Cardiac fibroblast (primary cell): ENCODE measurements around the gene IPO4.
A peak's percentile ranks its signal among the peaks of the same experiment; 100 is the strongest.

ENCODE experiments used
- DNase-seq, 2 donors: peaks; one replicate each; pipeline versions ENCODE4 v3.0.0 to v3.0.0-alpha.2; 2010; ENCODE audit warnings: low read depth in 2 of 2
- H3K4me3 ChIP-seq, 2 donors: replicated peaks in 1 of 2; 1 replicate in 1 of 2; 2 replicates in 1 of 2; pipeline ENCODE4 v1.5.1; 2011; ENCODE audit warnings: low read depth in 2 of 2, low read length in 2 of 2, mild to moderate bottlenecking in 2 of 2, moderate library complexity in 1 of 2
- CTCF ChIP-seq: IDR thresholded peaks from one replicate; pipeline ENCODE4 v1.5.1; 2011; ENCODE audit warnings: low read depth, mild to moderate bottlenecking, low read length, inconsistent platforms

IPO4 gene

GRCh38 chr14:24195186-24196070, 6.8 kb upstream of the IPO4 start, which contains the start of gene TM9SF1:
TSS of gene TM9SF1 (minus strand) at chr14:24195441. CDS start at chr14:24195019, 422 bp downstream.
- peak; percentile 89 to 92 for DNase-seq
- peak within 1 kb of the TSS; percentile 84 to 93 for H3K4me3 ChIP-seq
- TF ChIP-seq CTCF, result no peak

DNA sequence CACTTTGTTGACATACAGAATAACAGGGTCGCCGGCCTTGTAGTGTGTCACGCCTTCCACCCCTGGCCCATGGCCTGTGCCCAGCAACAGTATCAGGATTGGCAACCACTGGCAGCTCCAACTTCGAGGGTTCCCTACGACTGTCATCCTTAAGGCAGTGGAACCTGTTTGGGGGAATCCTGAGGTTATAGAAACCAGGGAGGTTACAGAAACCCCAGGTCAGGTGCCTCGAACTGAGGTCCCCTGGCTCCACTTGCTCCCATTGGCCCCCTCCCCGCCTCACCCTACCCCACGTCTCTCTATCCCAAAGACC, 6.2 kb upstream of the IPO4 start:
- no peak for TF ChIP-seq CTCF
- H3K4me3 ChIP-seq, result peak overlapping the region; percentile 84 to 93
- DNase-seq, result no peak

- no peak for DNase-seq
- no peak for TF ChIP-seq CTCF
- H3K4me3 ChIP-seq, result peak overlapping the region; percentile 84 to 93
Observed at GRCh38 chr14:24194186-24194872, 5.7 kb upstream of the IPO4 start.

DNA sequence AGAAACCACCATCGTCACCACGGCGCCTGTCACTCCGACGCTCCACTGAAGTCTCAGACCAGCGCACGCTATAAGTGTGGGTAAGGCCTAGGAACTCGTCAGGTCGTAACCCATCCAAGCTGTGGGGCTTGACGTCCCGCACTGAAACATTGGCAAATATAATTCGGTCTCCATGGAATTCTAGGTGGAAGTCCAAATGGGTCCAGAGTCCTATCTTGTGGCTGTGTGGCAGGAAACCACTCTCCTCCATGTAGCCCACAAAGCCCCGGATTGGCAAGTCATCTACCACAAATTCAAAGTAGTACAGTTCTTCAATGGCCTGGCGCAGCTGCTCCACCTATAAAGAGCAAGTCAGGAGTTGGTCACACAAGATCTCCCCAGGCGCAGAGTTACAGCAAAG, 4.3 kb upstream of the IPO4 start:
- no peak for TF ChIP-seq CTCF

GRCh38 chr14:24190416-24190815, 1.8 kb upstream of the IPO4 start:
- H3K4me3 ChIP-seq, result no peak overlapping the region
- TF ChIP-seq CTCF, result no peak
- no peak for DNase-seq

More for the DNA sequence above, 4.3 kb upstream of the IPO4 start:
- no peak for DNase-seq
- H3K4me3 ChIP-seq, result no peak overlapping the region

GRCh38 chr14:24189460-24189859, 844 bp upstream of the IPO4 start:
- no peak for TF ChIP-seq CTCF
- H3K4me3 ChIP-seq, result no peak overlapping the region
- DNase-seq, result no peak
